Astrocyte (in vitro differentiated cells and primary cell): ENCODE results near the gene LCE3A. TPM values are rescaled to one million over a fixed set of nuclear protein-coding genes. Genes with fewer than 3 reads are reported as not detected.
"Not testable (repeated sequence)": the region's sequence is repeated elsewhere in the genome, so short reads cannot be mapped to it uniquely, and the experiment has no call there.

Experiments
- DNase-seq: peaks from one replicate; pipeline ENCODE4 v3.0.0-alpha.2; 2010; ENCODE audit warnings: low read depth
- FAIRE-seq: peaks from 2 replicates; lab custom pipeline; 2011; peaks lifted over from hg19 to GRCh38; lab: Jason Lieb, UNC
- H2AFZ ChIP-seq: 2 replicates; pipeline ENCODE4 v1.6.0; 2012; ENCODE audit warnings: low read depth, low read length, inconsistent platforms
- H3K27ac ChIP-seq: 2 replicates; pipeline ENCODE4 v1.5.1; 2011; ENCODE audit warnings: low read depth, low read length, inconsistent platforms
- H3K27me3 ChIP-seq: 2 replicates; pipeline ENCODE4 v1.6.0; 2011; ENCODE audit warnings: low read length, inconsistent platforms; ENCODE audit not compliant: insufficient read depth
- H3K36me3 ChIP-seq: 2 replicates; pipeline ENCODE4 v1.5.1; 2011; ENCODE audit warnings: low read length, inconsistent platforms; ENCODE audit not compliant: insufficient read depth
- H3K4me1 ChIP-seq: 2 replicates; pipeline ENCODE4 v1.5.1; 2011; ENCODE audit warnings: low read length, inconsistent platforms; ENCODE audit not compliant: insufficient read depth
- H3K4me2 ChIP-seq: 2 replicates; pipeline ENCODE4 v1.6.0; 2012; ENCODE audit warnings: low read length, inconsistent platforms
- H3K4me3 ChIP-seq: 2 replicates; pipeline ENCODE4 v1.5.1; 2011; ENCODE audit warnings: low read depth, mild to moderate bottlenecking, low read length, inconsistent platforms; ENCODE audit not compliant: insufficient read depth
- H3K79me2 ChIP-seq: 2 replicates; pipeline ENCODE4 v1.6.0; 2012; ENCODE audit warnings: mild to moderate bottlenecking, low read length, inconsistent platforms; ENCODE audit not compliant: insufficient read depth
- H3K9ac ChIP-seq: 2 replicates; pipeline ENCODE4 v1.6.0; 2012; ENCODE audit warnings: mild to moderate bottlenecking, low read length, inconsistent platforms
- H3K9me3 ChIP-seq: 2 replicates; pipeline ENCODE4 v1.5.1; 2012; ENCODE audit warnings: low read depth, mild to moderate bottlenecking, low read length, inconsistent platforms; ENCODE audit not compliant: insufficient read depth
- H4K20me1 ChIP-seq: 2 replicates; pipeline ENCODE4 v1.6.0; 2012; ENCODE audit warnings: low read length, inconsistent platforms; ENCODE audit not compliant: insufficient read depth
- H3K27ac Mint-ChIP-seq: one replicate; pipeline ENCODE4 v1.8.0; 2021; ENCODE audit warnings: mild to moderate bottlenecking, mixed read lengths; ENCODE audit not compliant: unreplicated experiment
- H3K27me3 Mint-ChIP-seq: one replicate; pipeline ENCODE4 v1.8.0; 2021; ENCODE audit warnings: low read depth, mixed read lengths; ENCODE audit not compliant: unreplicated experiment
- H3K36me3 Mint-ChIP-seq: one replicate; pipeline ENCODE4 v1.8.0; 2021; ENCODE audit warnings: low read depth, mixed read lengths; ENCODE audit not compliant: unreplicated experiment
- H3K4me1 Mint-ChIP-seq: one replicate; pipeline ENCODE4 v1.8.0; 2021; ENCODE audit warnings: low read depth, mixed read lengths; ENCODE audit not compliant: unreplicated experiment
- H3K4me3 Mint-ChIP-seq: one replicate; pipeline ENCODE4 v1.8.0; 2021; ENCODE audit warnings: mild to moderate bottlenecking, moderate library complexity, mixed read lengths; ENCODE audit not compliant: unreplicated experiment
- H3K9me3 Mint-ChIP-seq: one replicate; pipeline ENCODE4 v1.8.0; 2021; ENCODE audit warnings: mild to moderate bottlenecking, mixed read lengths; ENCODE audit not compliant: unreplicated experiment
- CTCF ChIP-seq: IDR thresholded peaks from 2 replicates; pipeline ENCODE4 v1.5.1; 2011; ENCODE audit warnings: low read depth, mild to moderate bottlenecking, inconsistent platforms, low read length, moderate library complexity; ENCODE audit not compliant: insufficient read depth
- EZH2 ChIP-seq: IDR thresholded peaks from 2 replicates; pipeline ENCODE4 v1.6.1; 2012; ENCODE audit warnings: mild to moderate bottlenecking, low read length, inconsistent platforms; ENCODE audit not compliant: insufficient read depth
- total RNA-seq: library from RNA; stranded (reverse); gene quantifications from 2 replicates; pipeline ENCODE4 v1.2.1, GENCODE V29; 2021

LCE3A gene
- total RNA-seq, 1 donor from 2014 or later = not detected

- H3K4me1 ChIP-seq = no peaks in the 10 kb centered on the region
- no peaks in the 10 kb centered on the region for H3K36me3 ChIP-seq
- Mint-ChIP-seq H3K27ac (no peak within 1 kb of the TSS), H3K27me3 (no peaks in the 10 kb centered on the region), H3K4me1 (peaks cover 8% of the 10 kb centered on the region), H3K4me3 (no peak within 1 kb of the TSS), H3K36me3 (no peaks in the 10 kb centered on the region), H3K9me3 (no peaks in the 10 kb centered on the region)
- TF ChIP-seq EZH2 (no peak), CTCF (no peak)
- no peaks in the 10 kb centered on the region for H3K9me3 ChIP-seq
- no peaks in the 10 kb centered on the region for H3K27me3 ChIP-seq
- DNase-seq = no peak
- FAIRE-seq = no peak
- H4K20me1 ChIP-seq = no peaks in the 10 kb centered on the region
- H3K9ac ChIP-seq = no peak within 1 kb of the TSS
- no peak within 1 kb of the TSS for H2AFZ ChIP-seq
- no peak within 1 kb of the TSS for H3K4me2 ChIP-seq
- no peak within 1 kb of the TSS for H3K27ac ChIP-seq
- no peaks in the 10 kb centered on the region for H3K79me2 ChIP-seq
- no peak within 1 kb of the TSS for H3K4me3 ChIP-seq
Observed at GRCh38 chr1:152580433-152580832, 42.5 kb downstream of the LCE3A start, which contains the start of gene LCE3D. Gene LCE3D, minus strand, starts transcription at chr1:152580516. Its CDS starts 580 bp downstream, at chr1:152579936.

GRCh38 chr1:152579526-152579925 is 43.4 kb downstream of the LCE3A start:
- H4K20me1 ChIP-seq, H3K4me1 Mint-ChIP-seq, H3K36me3 Mint-ChIP-seq, H3K4me3 ChIP-seq, FAIRE-seq, H3K27me3 ChIP-seq, H3K4me1 ChIP-seq, H3K27ac ChIP-seq, H2AFZ ChIP-seq, H3K9me3 Mint-ChIP-seq, H3K4me3 Mint-ChIP-seq, H3K27me3 Mint-ChIP-seq, H3K9ac ChIP-seq, H3K9me3 ChIP-seq, DNase-seq, H3K36me3 ChIP-seq, H3K27ac Mint-ChIP-seq, H3K4me2 ChIP-seq, H3K79me2 ChIP-seq: not testable (repeated sequence)

GRCh38 chr1:152577168-152577567 is 45.7 kb downstream of the LCE3A start:
- no peak overlapping the region for H3K4me3 ChIP-seq
- no peaks in the 10 kb centered on the region for H4K20me1 ChIP-seq
- H3K27me3 ChIP-seq = no peaks in the 10 kb centered on the region
- Mint-ChIP-seq H3K9me3 (no peaks in the 10 kb centered on the region), H3K36me3 (no peaks in the 10 kb centered on the region), H3K27me3 (peaks cover 4% of the 10 kb centered on the region), H3K27ac (peak overlapping the region; percentile 29), H3K4me1 (peaks cover 8% of the 10 kb centered on the region), H3K4me3 (no peak overlapping the region)
- H3K79me2 ChIP-seq = no peaks in the 10 kb centered on the region
- no peaks in the 10 kb centered on the region for H3K36me3 ChIP-seq
- no peaks in the 10 kb centered on the region for H3K4me1 ChIP-seq
- H3K27ac ChIP-seq = no peak overlapping the region
- DNase-seq (no peak), FAIRE-seq (no peak)
- no peak overlapping the region for H3K4me2 ChIP-seq
- no peaks in the 10 kb centered on the region for H3K9me3 ChIP-seq
- TF ChIP-seq EZH2 = no peak
- TF ChIP-seq CTCF = no peak
- no peak overlapping the region for H2AFZ ChIP-seq
- H3K9ac ChIP-seq = no peak overlapping the region

Other genes starting within 250 kb of the LCE3A start
- gene CRNN, start 208.8 kb downstream of the LCE3A start, total RNA-seq = not detected in 2 replicates
- not detected in 2 replicates for gene LCE5A, start 112.3 kb downstream of the LCE3A start, total RNA-seq
- not detected in 2 replicates for gene CRCT1, start 108.6 kb downstream of the LCE3A start, total RNA-seq
- not detected in 2 replicates for gene LCE3E, start 56.3 kb downstream of the LCE3A start, total RNA-seq
- not detected in 2 replicates for gene LCE3D, start 42.6 kb downstream of the LCE3A start, total RNA-seq
- gene LCE3C, start 22.9 kb downstream of the LCE3A start, total RNA-seq = not detected in 2 replicates
- not detected in 2 replicates for gene LCE3B, start 9.3 kb downstream of the LCE3A start, total RNA-seq
- not detected in 2 replicates for gene LCE2D, start 40.3 kb upstream of the LCE3A start, total RNA-seq
- gene LCE2C, start 52.2 kb upstream of the LCE3A start, total RNA-seq = not detected in 2 replicates
- gene LCE2B, start 63.0 kb upstream of the LCE3A start, total RNA-seq = not detected in 2 replicates
- not detected in 2 replicates for gene LCE2A, start 75.2 kb upstream of the LCE3A start, total RNA-seq
- not detected in 2 replicates for gene LCE4A, start 85.1 kb upstream of the LCE3A start, total RNA-seq
- not detected in 2 replicates for gene KPRP, start 134.9 kb upstream of the LCE3A start, total RNA-seq
- not detected in 2 replicates for gene LCE1F, start 152.0 kb upstream of the LCE3A start, total RNA-seq
- not detected in 2 replicates for gene LCE1E, start 163.2 kb upstream of the LCE3A start, total RNA-seq
- not detected in 2 replicates for gene LCE1D, start 173.6 kb upstream of the LCE3A start, total RNA-seq
- gene LCE1C, start 183.5 kb upstream of the LCE3A start, total RNA-seq = not detected in 2 replicates
- gene LCE1B, start 188.9 kb upstream of the LCE3A start, total RNA-seq = not detected in 2 replicates
- not detected in 2 replicates for gene LCE1A, start 204.4 kb upstream of the LCE3A start, total RNA-seq
- gene LCE6A, start 219.8 kb upstream of the LCE3A start, total RNA-seq = not detected in 2 replicates
- gene LCE7A, start 236.9 kb upstream of the LCE3A start, total RNA-seq = not detected in 2 replicates